NCI-H2029 treated with DMSO at 0.1 percent for 48 hours (cell line): ENCODE data around the gene NKAIN2.
A peak's percentile ranks its signal among the peaks of the same experiment; 100 is the strongest.

Source experiments
- DNase-seq: peaks from one replicate; lab custom pipeline; 2025; lab: John Stamatoyannopoulos, UW

NKAIN2 gene

GRCh38 chr6:124769811-124770544 lies 966.3 kb downstream of the NKAIN2 start:
- DNase-seq: no peak

GRCh38 chr6:124770784-124771183 lies 967.1 kb downstream of the NKAIN2 start:
- no peak for DNase-seq

GRCh38 chr6:124772733-124773319 lies 969.2 kb downstream of the NKAIN2 start:
- DNase-seq: no peak

DNA sequence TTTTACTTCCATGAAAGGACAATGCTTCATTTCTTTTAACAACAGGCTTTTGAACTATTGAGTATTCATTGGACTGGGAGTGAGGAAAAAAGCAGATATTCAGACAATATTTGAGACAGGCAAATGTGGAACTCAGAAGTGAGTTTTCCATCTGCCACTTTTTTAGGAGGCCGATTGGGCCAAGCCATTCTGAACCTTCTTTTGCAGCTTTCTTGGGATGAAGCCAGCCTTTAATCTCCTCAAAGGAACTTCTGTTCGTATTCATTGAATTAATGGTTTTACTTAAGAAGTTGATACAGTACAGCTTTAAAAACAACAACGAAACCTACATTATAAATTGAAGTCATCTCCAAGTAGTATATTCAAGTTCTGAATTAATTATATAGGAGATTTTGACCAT lies 971.5 kb downstream of the NKAIN2 start:
- no peak for DNase-seq

- no peak for DNase-seq
Measured at GRCh38 chr6:124777863-124778262, 974.2 kb downstream of the NKAIN2 start.

DNA sequence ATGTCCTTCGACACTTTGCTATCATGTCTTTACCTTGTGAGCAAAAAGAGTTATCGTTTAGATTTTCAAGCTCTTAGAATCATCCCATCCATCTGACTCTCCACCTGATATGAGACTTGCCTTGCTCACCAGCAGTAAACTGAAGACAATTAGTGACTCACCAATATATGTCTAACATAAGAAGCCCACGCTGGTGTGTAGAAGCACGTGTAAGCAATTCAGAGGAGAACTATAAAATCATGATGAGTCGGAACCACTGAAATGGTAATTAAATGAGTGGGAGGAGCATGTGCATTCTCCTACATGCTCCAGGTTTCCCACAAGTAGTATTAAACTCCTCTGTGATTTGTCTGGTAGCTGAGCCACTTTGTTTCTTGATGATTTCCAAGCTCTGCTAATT lies 977.0 kb downstream of the NKAIN2 start:
- DNase-seq: no peak

DNA sequence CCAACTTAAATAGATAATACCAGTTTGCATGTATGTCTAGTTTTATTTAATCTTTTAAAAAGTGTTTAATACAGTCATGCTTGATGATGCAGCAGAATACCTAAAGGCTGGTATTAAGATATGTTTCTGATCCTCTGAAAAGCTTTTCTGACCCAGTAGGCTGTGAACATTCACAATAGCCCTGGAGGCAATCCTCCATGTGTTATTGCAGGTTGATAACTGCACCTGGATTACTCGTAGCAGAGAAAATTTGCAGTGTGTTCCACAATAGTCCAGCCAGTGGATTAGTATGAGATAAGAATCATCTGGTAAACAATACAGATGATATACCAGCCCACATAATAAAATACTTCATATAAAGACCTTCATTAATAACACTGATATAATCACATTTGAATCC lies 979.7 kb downstream of the NKAIN2 start:
- no peak for DNase-seq

GRCh38 chr6:124791156-124791555 lies 987.5 kb downstream of the NKAIN2 start:
- no peak for DNase-seq

- DNase-seq: peak; percentile 27
Measured at GRCh38 chr6:124792386-124792785, 988.7 kb downstream of the NKAIN2 start.

DNA sequence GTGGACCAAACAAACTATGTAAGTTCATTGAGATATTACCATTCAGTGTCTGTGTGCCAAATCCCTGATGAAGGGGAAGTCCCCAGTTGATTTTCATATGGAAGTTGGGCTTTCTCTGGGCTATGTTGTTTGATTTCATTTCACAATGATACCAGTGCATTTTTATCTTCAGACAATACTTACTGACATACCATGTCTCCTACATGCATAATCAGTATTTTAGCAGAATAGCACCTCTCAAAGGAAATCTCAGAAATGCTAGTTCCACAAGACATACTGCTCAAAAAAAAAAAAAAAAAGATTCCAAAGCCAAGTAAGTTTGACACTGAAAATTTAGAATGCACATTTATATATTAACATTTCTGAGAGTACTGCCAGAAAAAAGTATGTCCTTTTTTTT lies 989.7 kb downstream of the NKAIN2 start:
- no peak for DNase-seq

GRCh38 chr6:124795643-124796463 lies 992.2 kb downstream of the NKAIN2 start:
- DNase-seq: peak; percentile 58

- no peak for DNase-seq
Measured at GRCh38 chr6:124796464-124796970, 992.9 kb downstream of the NKAIN2 start.

- no peak for DNase-seq
Measured at GRCh38 chr6:124797224-124797623, 993.6 kb downstream of the NKAIN2 start.

DNA sequence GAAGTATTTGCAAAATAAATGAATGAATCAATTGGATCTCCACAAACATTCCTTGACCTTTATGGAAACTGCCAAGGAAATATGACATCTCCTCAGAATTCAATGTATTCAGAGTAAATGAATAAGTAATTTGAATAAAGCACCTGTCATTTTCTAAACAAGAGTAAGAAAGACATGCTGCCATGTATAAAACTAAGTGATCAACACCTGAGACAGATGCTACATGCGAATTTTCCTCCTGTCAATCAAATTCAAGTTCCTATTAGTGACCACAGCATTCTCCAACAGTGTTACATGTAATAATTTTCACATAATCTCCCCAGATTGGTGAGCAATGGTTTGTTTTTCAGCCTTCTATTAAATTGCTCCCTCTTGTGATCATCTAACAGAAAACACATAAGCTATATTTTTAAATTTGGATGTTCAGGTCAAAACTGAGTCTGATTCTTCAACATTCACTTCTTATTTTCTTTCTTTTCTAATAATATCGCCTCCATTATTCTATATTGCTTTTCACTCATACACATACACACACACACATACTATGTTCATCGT lies 995.4 kb downstream of the NKAIN2 start:
- DNase-seq: no peak

DNA sequence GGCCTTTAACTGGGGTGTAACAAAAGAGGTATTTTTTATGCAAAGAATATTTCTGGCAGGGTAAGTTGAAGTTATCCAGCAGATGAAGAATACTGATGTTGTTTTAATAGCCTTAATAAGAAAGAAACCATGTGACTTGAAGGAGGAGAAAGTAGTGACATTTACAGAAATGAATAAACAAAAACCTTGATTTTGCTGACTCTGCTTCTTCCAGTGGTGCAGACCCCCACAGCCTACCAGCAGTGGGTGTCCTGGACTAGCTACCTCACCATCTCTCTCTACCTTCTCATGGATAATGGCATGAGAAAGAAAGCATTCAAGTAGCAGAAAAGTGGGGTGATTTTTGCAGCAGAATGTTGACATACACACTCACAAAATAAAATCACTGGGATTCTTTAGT lies 996.0 kb downstream of the NKAIN2 start:
- no peak for DNase-seq

- no peak for DNase-seq
Measured at GRCh38 chr6:124800222-124800621, 996.6 kb downstream of the NKAIN2 start.

DNA sequence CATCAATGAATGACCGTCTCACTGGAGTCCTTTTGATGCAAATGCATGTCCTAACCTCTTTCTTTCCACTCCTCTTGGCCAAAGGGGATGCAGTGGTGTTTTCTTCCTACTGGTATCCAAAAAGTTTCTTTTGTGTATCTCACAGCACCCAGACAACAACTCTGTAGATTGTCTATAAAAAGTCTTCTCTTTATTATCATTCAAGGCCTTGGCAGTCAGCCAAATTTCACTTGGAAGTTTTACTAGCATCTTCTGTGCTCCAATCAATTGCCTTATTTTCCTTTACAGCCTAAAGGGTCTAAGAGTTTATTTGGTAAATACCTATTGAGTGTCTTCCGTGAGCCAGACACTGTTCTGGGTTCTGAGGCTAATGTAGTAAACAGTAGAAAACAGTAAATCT lies 1008.4 kb downstream of the NKAIN2 start:
- no peak for DNase-seq

DNA sequence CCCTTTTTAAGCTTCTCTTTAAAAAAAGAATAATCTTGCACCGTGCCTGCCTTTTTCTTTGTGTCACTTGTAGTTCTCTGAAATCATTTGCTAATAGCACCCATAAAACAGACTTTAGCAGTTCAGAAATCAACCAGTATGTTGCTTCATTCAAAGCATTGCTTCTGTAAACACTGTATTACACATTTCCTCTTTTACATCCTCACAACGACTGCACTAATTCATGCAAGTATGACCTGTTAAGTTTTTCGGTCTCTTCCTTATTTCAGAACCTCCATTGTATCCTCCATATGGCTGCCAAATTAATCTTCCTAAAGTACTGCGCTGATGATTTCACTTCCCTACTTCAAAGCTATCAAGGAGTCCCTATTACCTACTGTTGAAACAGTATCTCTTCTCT lies 1015.7 kb downstream of the NKAIN2 start:
- no peak for DNase-seq

DNA sequence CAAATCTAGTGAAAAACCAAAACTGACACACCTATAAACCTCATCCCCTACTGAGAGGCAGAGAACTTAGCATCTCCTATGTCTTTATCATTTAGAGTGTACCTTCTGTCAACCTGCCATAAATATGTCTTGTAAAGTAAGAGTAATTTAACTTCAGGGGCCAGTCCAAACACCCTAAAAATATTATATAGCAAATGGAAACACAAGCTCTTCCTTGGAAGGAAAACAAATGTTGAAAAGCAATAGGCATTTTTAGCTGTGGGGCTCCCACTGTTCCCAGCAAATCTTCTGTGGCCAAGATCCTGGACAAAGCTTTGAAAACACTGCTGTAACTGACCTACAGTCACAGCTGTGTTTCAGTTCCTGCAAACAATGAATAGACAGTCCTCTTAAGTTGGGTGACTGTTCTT lies 1018.5 kb downstream of the NKAIN2 start:
- no peak for DNase-seq

- DNase-seq: no peak
Measured at GRCh38 chr6:124822721-124823120, 1019.1 kb downstream of the NKAIN2 start.

- no peak for DNase-seq
Measured at GRCh38 chr6:124823240-124824111, 1019.8 kb downstream of the NKAIN2 start.

DNA sequence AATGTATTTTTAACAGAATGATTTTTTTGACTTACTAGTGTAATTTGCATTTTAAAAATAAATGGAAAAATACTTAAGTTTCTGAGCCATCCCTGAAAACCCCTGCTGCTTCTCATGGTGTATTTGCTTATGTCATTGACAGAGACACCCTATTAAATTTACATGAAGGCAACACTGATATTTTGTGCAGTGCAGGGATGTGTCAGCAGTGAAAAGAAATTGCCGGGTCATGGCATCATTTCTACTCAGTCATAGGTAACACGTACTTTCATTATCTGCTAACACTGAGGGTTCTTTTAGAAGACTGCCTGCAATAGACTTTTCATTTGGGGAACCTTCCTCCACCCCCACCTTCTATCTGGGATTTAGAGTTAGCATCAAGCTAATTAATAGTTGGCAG lies 1021.9 kb downstream of the NKAIN2 start:
- no peak for DNase-seq
